GM12875 (cell line): ENCODE measurements around the gene SNAP25.

ENCODE experiments used
- H3K4me3 ChIP-seq: one replicate; pipeline ENCODE4 v1.5.1; 2011; ENCODE audit warnings: low read depth, low read length, control low read depth
- CTCF ChIP-seq: IDR thresholded peaks from 2 replicates; pipeline ENCODE4 v1.5.1; 2011; ENCODE audit warnings: low read depth, mild to moderate bottlenecking, control low read depth, inconsistent platforms, low read length, moderate library complexity, borderline replicate concordance; ENCODE audit not compliant: insufficient read depth

SNAP25 gene

GRCh38 chr20:10288954-10289646, 70.5 kb downstream of the SNAP25 start:
- TF ChIP-seq CTCF = no peak

DNA sequence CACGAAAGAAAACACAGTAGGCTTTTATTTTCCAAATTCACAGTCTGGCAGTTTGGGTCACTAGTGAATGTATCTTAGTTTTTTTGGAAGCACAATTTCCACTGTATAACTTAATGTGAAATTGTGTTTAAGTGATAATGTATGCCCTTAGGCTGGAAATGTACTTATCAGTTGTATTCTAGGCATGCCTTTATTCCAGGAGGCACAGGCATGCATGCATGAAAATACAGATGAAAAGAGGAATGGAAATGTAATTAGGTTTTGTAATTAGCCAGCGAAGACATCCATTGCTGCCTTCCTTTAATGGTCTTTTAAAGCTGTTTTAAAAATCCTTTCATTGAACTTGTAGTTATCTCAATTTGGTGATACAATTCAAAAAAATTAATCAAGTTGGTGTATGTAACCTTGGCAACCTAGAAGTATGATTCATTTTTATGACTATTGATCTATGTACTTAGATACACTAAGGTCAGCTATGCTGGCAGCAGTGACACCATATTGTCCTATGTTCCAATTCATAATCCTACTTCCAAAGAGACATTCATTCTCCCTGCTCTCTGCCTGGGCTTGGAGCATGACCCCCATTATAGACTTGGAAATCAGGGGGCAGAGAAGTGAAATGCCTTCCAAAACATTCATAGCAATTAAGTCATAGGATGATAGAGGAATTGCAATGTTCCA, 73.1 kb downstream of the SNAP25 start:
- no peak for TF ChIP-seq CTCF
- no peak overlapping the region for H3K4me3 ChIP-seq

More at GRCh38 chr20:10288954-10289646, 70.5 kb downstream of the SNAP25 start:
- H3K4me3 ChIP-seq = no peak overlapping the region

DNA sequence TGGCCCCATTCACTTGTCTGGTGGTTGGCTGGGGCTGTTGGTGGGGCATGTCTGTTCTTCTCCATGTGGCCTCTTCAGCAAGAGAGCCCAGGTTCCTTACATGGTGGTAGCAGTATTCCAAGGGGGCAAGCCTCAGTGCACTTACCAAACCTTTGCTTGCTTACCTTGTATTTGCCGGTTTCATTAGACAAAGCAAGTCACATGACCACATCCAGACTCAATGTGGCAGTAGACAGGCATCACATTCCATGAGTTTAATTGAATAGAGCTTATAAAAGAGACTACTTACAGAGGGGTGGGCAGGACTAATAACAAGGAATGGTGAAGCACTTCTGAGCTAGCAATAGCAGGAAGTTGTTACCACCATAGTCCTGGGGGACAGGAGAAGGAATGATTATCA, 78.6 kb downstream of the SNAP25 start:
- TF ChIP-seq CTCF = no peak

GRCh38 chr20:10297684-10298240, 79.1 kb downstream of the SNAP25 start:
- no peak for TF ChIP-seq CTCF
- no peak overlapping the region for H3K4me3 ChIP-seq

More for the DNA sequence above, 78.6 kb downstream of the SNAP25 start:
- no peak overlapping the region for H3K4me3 ChIP-seq

GRCh38 chr20:10300582-10301446, 82.2 kb downstream of the SNAP25 start:
- no peak overlapping the region for H3K4me3 ChIP-seq
- no peak for TF ChIP-seq CTCF

- no peak overlapping the region for H3K4me3 ChIP-seq
- TF ChIP-seq CTCF = no peak
Observed at GRCh38 chr20:10303852-10304251, 85.2 kb downstream of the SNAP25 start.
